NCI-H82 (cell line): Measurements from ENCODE around the gene PRDM15.

Experiments
- DNase-seq: peaks from one replicate; lab custom pipeline; 2025; lab: John Stamatoyannopoulos, UW

The PRDM15 gene

DNA sequence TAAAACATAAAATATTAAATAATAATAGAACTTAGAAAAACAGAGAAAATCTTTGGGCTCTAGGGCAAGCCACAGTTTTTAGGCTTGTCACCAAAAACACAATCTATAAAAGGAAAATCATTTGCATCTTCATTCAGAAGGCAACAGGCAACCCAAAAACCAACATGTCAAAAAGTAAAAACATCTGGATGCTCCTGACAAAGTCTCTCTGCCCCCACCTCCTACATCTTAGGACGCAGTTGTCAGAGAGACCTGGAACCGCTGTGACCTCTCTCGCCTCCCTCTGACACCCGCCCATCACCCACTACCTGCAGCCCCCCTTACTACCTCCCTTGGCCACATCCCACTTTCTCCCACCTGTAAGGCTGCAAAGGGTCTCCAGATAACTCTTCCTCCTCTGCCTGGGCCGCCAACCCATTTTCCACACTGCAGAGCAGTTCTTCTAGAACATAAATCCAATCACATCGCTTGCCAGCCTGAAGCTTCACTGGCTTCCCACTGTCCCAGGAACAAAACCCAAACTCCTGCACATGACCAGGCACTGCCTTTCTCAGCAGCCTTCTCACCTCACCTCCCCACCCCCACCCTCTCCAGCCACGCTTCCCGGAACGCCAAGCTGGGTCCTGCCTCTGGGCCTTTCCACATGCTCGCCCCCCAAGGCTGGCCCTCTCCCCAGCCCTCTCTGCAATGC lies 14.7 kb downstream of the PRDM15 start:
- DNase-seq = no peak

DNA sequence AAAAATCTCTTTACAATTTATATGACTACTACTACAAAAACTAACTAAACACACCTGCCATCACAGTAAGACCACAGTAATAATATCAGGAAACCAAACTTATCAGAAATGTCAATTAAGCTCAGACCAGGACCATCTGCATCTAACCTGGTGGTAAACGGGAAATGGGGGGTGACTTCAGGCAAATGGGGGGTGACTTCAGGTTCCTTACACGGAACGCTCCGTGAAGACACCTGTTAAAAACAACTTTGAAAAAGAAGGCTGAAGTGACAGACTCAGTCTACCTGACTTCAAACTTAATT lies 15.8 kb downstream of the PRDM15 start:
- no peak for DNase-seq

DNA sequence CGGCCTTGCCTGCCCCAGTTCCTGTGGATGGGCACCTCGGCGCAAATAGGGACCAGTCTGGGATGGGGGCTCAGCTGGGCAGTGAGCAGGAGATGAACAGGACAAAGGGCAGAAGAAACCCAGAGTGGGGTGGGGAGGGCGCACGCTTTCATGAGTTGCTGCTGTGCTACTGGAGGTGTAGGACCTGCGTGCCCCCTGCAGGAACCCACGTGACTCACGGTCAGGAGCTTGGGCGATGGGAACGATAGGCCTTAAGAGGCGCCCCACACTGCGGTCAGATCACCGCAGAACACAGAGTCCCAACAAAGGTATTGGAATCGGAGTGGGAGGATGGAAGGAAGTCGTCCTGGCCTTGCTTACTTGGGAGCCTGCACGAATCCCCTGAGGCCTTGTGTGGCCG lies 17.2 kb downstream of the PRDM15 start:
- DNase-seq = peak; percentile 38

DNA sequence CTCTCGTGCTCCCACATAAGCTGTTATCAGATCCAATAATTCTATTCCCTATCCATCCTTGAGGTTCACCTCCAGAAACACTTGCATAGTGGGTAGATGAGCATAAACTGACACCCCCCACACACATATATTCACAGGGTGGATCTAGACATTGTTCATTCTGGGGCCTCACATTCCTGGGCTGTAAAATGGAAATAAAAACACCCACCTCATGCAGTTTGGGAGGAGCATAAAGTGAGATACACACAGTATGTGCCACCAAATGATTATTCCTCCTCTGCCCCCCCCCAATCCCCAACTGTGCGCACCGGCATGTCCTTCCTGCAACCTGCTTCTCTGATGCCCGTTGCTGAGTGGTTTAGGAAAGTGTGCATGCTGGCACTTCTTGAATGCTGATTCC lies 17.9 kb downstream of the PRDM15 start:
- DNase-seq = no peak

DNA sequence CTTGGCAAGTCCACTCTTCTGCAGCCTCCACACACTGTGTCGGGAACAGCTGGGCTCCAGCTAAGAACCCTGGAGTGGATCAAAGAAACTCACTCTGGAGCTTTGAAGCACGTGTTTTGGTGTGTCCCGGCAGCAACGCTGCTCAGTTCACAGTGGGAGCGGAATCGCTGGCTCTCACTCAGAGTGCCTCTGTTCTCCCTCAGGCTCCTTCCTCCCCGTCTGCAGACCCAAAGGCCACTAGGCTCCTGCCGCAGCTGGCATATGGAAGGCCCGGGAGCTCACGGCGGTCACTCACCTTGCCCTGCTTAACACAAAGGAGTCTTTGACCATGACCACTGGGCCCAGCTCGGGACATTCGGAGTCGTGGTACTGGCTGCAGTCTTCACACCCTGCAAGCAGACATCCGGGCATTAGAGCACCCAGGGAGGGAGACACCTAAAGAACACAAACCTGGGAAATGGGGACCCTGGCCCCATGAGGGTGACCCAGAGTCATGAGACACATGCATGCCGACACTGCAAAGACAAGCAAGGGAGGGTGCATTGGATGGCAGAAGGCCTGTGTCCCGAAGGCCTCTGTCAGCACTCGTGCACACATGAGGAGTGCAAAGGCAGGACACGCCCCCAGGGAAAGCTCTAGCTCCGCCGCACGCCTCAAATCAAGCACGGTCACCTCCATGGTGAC lies 19.7 kb downstream of the PRDM15 start:
- no peak for DNase-seq

DNA sequence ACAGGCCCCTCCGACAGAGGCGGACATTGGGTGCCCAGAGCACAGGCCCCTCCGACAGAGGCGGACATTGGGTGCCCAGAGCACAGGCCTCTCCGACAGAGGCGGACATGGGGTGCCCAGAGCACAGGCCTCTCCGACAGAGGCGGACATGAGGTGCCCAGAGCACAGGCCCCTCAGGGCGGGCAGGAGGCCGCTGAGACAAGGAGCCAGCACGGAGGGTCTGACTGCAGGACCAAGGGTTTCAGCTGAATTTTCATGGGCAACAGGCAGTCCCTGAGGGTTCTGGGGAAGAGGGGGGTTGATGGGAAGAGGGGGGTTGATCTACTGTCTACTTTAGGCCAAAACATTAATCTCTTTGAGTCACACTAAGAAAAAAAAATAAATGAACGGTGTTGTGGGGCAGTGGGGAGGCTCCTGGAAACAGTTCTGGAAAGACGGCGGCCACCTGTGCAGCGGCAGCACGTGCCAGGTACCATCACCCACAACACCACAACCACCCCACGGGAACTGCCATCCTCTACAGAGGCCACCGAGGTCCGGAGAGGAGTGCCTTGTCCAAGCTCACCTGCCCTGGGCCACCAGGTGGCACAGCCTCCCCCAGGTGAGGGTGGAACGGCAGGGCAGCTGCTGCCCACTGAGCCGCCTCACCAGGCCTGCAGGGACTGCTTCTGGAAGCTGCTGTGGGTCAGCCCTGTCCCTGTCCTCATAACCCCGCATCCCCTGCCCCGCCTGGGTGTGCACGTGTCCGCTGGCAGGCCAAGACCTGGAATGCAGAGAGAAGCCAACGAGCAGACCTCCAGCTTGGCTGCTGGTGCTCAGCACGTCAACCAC lies 20.5 kb downstream of the PRDM15 start:
- DNase-seq = no peak

DNA sequence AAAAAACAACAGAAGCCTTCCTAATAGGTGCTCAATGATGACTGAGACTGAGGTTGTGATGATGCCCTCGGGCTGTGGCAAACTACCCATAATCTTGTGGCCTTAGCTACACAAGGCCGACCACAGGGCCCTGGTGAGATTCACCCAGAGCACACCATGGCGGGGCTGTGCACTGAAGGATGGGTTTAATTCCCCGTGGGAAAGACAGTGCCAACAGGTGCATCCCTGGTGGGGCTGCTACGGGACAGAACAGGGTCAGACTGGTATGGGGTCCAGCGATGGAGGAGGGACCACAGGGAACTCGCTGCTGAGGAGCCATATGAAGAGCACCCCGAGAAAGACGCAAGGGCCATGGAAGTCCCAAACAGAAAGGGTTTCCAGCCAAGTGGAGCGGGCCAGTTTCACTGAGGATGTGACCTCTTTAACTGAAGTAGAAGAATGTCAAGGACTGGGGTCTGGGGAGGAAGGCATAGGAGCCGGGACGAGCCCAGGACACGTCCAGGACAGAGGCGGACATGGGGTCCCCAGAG lies 21.3 kb downstream of the PRDM15 start:
- no peak for DNase-seq

DNA sequence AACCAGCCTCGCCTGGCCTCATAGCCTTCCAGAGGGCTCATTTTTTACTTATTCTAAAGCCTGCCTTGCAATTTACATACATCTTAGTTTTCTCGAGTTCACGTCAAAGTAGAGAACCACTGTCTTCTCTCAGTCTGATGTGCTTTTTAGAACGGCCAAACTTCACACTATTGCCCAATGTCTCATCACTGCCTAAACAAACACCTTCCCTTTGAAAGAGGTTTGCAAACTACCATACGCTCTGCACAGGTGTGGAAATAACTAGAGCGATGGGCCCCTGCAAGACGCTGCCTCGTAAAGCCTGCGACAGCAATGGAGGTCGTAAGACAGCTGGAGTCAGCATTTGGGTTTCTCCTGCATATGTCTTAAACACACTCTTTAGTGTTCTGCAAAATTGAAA lies 22.6 kb downstream of the PRDM15 start:
- DNase-seq = no peak

DNA sequence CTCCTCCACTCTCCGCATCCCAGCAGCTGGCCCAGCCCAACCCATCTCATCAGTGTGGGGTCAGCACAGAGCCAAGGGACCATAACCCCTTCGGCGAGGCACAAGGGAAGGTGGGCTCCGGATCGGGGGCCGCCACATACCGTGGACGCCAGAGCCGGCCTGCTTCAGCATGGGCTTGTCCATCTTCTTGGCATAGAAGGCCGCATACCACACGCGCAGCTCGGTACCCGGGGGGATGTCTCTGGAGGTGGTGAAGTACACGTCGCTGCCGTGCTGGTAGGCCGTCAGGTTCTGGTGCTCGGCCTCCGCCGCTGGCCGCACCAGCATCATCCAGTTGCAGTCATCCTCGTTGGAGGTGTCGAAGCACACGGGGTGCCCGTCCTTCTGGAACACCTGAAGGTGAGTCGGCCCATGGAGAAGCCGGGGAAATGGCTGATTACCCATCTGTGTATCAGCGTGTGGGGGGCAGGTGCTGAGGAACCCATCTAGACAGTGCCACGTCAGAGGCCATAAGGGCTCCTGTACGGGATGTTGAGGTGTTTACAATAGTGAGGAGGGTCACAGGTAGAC lies 24.6 kb downstream of the PRDM15 start:
- DNase-seq = no peak

DNA sequence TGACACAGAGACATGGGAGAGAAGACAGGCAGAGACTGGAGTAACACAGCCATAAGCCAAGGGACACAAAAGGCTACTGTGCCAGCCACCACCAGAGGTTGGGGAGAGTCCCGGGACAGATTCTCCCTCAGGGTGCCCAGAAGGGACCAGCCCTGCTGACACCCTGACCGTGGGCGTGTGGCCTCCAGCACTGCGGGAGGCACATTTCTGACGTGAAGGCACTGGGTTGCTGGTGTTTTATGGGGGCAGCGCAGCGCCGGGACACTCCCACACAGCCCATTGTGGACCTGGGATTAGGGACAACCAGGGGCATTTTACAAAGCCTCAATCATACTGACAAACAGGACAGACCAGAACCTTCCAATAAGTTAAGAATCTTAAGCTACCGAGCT lies 26.2 kb downstream of the PRDM15 start:
- no peak for DNase-seq

DNA sequence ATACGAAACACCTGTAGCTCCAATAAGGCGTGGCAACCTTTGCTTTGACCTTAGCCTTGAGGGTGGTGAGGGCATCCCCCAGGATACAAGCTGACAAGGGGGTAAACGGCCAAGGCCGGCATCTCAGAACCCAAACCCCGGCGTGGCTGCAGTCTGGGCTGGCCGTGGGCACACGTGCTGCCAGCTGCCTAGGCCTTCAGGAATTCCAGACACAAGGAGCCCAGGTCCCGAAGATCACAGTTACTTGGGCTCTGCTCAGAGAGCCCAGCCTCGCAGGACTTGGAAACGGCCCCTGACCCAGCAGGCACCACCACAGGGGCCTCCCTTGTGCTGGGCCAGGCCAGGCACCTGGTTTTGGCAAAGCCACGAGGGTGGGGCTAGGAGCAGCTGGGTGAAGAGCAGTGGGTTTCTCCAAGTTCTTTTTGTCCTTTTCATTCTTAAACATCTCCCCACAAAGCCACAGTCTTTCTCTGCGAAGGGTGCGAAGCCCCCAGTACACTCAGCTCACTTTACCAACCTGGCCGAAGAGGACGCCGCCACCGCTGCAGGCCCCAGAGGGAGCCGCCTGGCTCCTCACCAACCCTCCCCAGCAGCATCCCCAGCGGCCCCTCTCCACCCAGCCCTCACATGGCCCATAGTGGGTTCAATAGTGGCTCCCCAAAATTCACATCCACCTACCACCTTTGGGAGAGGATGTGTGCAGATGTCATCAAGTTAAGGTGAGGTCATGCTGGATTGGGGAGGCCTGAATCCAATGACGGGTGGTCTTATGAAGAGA lies 26.8 kb downstream of the PRDM15 start:
- DNase-seq = no peak

DNA sequence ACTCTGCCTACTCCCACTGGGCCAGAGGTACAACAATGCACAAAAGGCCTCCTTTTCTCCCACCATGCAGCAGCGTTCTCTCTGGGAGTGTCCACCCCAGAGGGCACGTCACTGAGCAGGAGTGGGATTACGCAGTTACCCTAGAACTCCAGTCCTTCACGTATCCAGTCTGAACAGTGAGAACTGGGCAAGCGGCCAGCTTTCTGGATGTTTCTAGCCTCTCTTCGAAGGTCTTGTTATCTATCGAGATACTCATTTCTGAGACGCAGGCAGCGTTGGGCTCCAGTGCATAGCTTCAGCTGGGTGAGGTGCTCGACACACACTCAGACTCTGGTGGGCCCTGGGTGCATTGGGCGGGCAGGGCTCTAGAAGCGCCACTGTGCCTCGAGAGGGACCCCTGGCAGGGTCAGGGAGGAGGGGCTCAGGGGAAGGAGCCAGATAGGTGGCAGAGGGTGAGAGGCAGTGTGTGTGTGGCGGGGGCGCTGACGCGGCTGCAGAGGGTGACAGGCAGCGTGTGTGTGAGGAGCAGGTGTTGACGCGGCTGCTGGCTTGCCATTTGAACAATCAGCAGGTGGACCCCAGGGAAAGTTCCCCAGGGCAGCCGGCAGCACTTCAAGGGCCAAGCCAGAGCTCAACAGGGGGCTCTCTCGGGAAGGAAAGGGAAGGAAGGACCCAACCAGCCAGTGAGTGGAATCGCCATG lies 27.9 kb downstream of the PRDM15 start:
- DNase-seq = no peak

DNA sequence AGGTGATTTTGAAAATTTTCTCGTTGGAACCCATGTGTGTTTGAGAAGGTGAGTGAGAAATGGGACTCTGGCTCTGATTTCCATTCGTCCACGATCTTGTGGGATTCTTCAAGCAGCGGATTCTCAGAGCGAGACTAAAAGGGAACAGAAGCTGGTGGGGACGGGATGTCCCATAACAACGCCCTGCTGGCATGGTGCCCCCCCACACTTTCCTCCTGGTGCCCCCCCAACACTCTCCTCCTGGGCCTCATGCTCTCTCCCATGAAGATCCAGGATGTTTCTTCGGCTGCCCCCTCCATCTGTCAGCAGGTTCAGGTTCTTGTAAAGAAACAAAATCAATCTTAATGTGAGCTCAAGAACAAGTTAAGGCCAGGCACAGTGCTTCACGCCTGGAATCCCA lies 29.1 kb downstream of the PRDM15 start:
- no peak for DNase-seq

DNA sequence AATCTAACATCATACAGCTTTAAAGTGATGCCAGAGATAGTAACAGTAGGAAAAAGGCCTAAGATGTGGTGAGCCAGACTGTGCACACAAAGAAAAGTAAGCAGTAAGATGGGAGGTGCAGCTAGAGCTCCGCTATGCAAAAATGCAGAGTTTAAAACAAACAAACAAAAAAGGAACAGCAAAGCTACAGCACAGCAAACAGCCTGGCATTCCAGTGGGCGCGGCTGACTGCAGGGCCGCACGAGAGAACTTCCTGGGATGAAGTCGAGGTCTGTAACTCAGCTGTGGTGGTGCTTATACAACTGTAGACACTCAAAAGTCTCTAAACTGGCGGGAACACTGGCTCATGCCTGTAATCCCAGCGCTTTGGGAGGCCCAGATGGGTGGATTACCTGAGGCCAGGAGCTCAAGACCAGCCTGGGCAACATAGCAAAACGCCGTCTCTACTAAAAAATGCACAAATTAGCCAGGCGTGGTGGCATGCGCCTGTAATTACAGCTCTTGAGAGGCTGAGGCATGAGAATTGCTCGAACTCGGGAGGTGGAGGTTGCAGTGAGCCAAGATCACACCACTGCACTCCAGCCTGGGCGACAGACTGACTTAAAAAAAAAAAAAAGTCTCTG lies 30.1 kb downstream of the PRDM15 start:
- DNase-seq = peak; percentile 29

DNA sequence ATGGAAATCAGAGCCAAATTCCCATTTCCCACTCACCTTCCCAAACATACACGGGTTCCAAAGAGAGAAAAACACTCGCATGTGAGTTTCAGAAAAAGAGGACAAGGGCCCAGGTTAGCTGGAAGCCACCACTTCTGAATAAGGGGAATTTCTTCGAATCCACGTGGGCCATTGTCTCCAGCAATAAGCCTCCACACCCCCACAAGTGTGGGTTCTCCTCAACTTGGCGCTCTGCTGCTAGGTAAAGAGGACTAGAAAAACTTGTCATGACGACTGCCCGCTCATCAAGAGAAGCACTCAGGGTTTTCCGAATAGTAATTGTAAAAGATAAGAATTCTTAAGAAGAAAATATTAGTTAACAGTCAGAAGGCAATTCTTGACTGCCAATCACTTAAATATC lies 30.6 kb downstream of the PRDM15 start:
- no peak for DNase-seq

DNA sequence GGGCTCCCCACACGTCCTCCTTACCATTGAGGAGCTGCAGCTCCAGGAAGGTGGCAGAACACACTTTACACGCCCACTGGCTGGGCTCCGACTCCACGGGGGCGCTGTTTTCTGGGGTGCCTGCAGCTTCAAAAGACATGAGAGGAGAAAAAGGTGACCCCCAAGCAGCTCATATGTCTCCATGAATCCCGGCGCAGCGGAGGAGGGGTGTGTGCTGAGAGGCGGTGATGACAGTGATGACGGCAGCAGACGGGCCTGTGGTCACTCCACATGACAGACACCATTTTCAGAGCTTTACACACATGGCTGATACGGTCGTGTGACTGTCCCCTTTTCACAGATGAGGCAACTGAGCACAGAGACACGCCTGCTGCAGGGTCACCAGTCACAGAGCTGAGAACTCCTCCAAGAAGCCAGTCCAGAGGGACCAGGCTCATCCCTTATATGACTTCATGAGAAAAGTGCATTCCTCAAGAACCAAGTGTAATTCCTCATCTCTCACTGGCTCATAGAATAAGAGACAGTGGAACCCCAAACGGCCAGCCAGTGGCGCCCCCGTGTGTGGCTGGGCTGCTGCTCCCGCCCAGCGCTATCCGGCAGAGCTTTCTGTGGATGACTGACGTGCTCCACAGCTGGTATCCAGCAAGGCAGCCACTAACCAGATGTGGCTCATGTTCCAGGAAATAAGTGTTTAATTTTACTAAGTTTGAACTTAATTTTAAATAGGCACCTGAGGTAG lies 31.9 kb downstream of the PRDM15 start:
- no peak for DNase-seq

DNA sequence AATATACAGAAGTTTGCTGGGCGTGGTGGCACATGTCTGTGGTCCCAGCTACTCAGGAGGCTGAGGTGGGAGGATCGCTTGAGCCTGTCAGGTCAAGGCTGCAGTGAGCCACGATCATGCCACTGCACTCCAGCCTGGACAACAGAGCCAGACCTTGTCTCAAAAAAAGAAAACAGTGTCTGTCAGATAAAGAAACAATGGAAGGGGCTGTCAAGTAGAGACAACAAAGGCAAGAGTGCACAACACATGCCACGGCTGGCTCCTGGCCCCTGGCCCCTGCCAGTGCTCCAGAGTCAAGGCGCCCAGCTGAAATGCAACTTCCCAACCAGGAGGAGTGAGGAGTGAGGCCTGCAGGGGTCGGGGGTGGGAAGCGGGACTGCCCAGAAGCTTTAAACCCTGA lies 32.6 kb downstream of the PRDM15 start:
- DNase-seq = no peak

DNA sequence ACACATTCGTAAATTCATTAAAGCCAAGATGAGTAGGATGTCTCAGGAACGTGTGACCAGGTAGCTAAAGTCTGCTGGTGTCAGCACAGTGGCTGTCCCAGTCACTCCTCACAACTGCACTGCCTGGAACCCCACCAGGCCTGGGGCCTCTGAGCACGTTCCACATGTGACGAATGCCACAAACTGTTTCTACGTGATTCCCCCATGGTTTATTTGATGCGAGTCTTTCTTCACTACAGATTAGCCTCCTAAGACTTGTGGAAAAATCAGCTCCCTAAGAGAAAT lies 33.2 kb downstream of the PRDM15 start:
- no peak for DNase-seq

DNA sequence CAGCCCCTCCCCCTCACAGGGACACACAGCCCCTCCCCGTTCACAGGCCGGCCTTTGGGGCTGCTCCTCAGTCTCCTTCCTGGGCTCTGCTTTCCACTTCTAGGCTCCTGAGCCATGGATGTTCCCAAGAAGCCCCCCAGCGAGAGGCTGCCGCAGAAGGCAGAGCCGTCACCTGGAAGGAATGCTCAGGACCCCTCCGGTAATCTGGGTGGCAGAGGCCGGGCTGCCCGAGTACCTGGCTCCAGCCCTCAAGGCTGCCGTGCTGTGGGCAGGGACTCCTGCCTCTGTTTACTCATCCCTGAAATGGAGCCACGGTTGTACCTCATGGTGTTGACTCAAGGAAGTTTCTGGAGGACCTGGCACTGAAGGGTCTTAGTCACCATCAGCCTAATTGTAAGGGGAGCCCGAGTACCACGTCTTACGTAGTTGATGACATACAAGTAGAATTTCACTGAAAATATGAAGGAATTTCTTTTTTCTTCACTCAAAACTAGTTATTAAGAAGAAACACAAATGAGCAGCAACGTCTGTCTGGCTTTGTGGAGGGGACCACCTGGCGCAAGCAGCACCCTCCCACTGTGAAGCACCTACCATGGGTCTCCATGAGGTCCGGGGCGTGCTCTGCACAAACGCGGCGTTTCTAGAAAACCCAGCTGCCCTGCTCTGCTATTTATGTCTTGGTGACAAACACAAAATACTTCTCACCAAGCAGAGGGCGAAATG lies 33.7 kb downstream of the PRDM15 start:
- DNase-seq = no peak

DNA sequence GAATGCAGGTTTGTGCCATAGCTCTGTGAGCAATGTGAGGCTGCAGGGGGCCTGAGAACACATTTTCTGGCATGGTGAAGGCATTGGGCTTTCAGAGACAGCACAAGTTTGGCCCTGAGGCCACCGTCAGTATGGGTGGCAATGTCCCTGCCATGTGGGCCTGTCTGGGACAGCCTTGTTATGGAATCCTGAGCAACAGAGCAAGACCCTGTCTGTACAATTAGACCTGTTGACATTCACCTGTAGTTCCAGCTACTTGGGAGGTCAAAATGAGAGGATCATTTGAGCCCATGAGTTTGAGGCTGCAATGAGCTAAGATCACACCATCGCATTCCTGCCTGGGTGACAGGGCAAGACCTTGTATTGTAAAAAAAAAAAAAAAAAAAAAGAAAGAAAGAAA lies 35.6 kb downstream of the PRDM15 start:
- no peak for DNase-seq
